NT2/D1 (cell line): Measurements from ENCODE around the gene FGF11.

Experiments used
- YY1 ChIP-seq: IDR thresholded peaks from 2 replicates; pipeline ENCODE4 v1.6.1; 2011; ENCODE audit not compliant: insufficient read length, insufficient read depth
- ZNF274 ChIP-seq: IDR thresholded peaks from 2 replicates; pipeline ENCODE4 v1.6.1; 2011; ENCODE audit warnings: mild to moderate bottlenecking, low read depth, low read length

DNA sequence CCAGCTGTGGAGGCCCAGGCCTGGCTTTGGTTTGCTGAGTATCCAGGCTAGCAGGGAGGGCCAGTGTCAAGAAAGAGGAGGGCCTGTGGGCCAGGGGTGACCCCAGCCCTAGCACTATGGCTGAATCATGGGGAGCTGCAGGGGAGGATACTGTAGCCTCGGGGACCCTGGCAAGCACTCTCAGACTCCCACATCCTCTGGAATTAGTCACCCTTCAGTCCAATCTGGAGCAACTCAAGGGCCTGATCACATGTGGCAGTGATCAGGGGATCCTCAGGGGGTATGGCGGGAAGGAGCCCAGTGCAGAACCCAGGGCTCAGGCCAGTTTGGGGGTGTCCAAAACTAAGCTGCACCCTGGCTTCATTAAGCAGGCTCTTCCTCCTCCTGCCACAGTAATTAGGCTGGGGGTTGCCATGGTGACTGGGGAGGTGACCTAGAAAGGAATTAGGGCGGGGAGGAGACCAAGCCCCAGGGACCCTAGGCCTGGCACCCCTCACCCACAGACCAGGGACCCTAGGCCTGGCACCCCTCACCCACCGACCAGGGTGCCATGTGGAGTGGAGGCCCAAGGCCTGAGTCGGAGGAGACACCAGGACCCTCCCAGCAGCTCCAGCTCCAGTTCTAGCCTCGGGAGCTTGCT is 25.8 kb upstream of the FGF11 start:
- TF ChIP-seq YY1 (no peak), ZNF274 (no peak)
